Endothelial cell of umbilical vein (primary cell): ENCODE results near the gene RPL38. TPM values are rescaled to one million over a fixed set of nuclear protein-coding genes. Genes with fewer than 3 reads are reported as not detected.

Experiments used
- BruUV-seq: library from RNA; stranded (reverse); fragments of 400-500 nt; replicated peaks from 2 replicates; lab custom pipeline; 2021; lab: Mats Ljungman, UMichigan
- CTCF ChIA-PET: fragments of 300-600, 350-600 bp; sonication (Branson Sonifier 250); formaldehyde crosslinking; loops from one replicate; lab custom pipeline; 2021; ENCODE audit warnings: antibody characterized with exemption, inconsistent platforms; lab: Charles Lee
- POLR2A ChIA-PET: fragments of 300-600, 350-600 bp; sonication (Branson Sonifier 250); formaldehyde crosslinking; loops from one replicate; lab custom pipeline; 2021; ENCODE audit warnings: antibody characterized with exemption, inconsistent platforms; lab: Charles Lee
- DNase-seq: peaks from one replicate; pipeline ENCODE4 v3.0.0-alpha.2; 2011; ENCODE audit warnings: low read depth, low spot score
- FAIRE-seq: peaks from 2 replicates; lab custom pipeline; 2011; peaks lifted over from hg19 to GRCh38; lab: Jason Lieb, UNC
- H2AFZ ChIP-seq: 2 replicates; pipeline ENCODE4 v1.6.0; 2012; ENCODE audit warnings: low read depth, low read length, control low read depth, inconsistent platforms
- H3K27ac ChIP-seq: 2 replicates; pipeline ENCODE4 v1.5.1; 2011; ENCODE audit warnings: low read depth, mild to moderate bottlenecking, control low read depth, low read length, moderate library complexity; ENCODE audit not compliant: insufficient read depth
- H3K27me3 ChIP-seq, 2 experiments: 2 replicates each; pipeline versions ENCODE4 v1.6.0 to v1.6.1; 2011; ENCODE audit warnings: low read length in 2 of 2, mixed read lengths in 1 of 2; ENCODE audit not compliant: control insufficient read depth in 2 of 2, insufficient read depth in 2 of 2
- H3K36me3 ChIP-seq, 2 experiments: 2 replicates in 1 of 2; 3 replicates in 1 of 2; pipeline ENCODE4 v1.5.1; 2011; ENCODE audit warnings: low read length in 2 of 2, mild to moderate bottlenecking in 1 of 2, moderate library complexity in 1 of 2; ENCODE audit not compliant: control insufficient read depth in 2 of 2, insufficient read depth in 2 of 2; ENCODE audit errors: extremely low read depth in 1 of 2
- H3K4me1 ChIP-seq: 3 replicates; pipeline ENCODE4 v1.5.1; 2011; ENCODE audit warnings: mild to moderate bottlenecking, low read length; ENCODE audit not compliant: control insufficient read depth, insufficient read depth; ENCODE audit errors: extremely low read depth
- H3K4me2 ChIP-seq: 2 replicates; pipeline ENCODE4 v1.6.1; 2011; ENCODE audit warnings: low read length, control low read depth, mixed read lengths; ENCODE audit not compliant: insufficient read depth
- H3K4me3 ChIP-seq, 3 experiments: fragments of 200-600 bp in 1 of 3; sonication (generic), shearing (Covaris generic) in 1 of 3; replicated peaks in 1 of 3; 2 replicates each; pipeline ENCODE4 v1.5.1; 2011 to 2016; ENCODE audit warnings: control low read depth in 3 of 3, low read length in 3 of 3, mild to moderate bottlenecking in 2 of 3, inconsistent platforms in 1 of 3, low read depth in 1 of 3, moderate library complexity in 1 of 3; ENCODE audit not compliant: insufficient read depth in 1 of 3
- H3K79me2 ChIP-seq: 2 replicates; pipeline ENCODE4 v1.6.0; 2012; ENCODE audit warnings: low read length, inconsistent platforms; ENCODE audit not compliant: control insufficient read depth, insufficient read depth
- H3K9ac ChIP-seq: replicated peaks from 2 replicates; pipeline ENCODE3; 2011; ENCODE audit warnings: low read length, control low read depth; ENCODE audit not compliant: insufficient read depth; ENCODE audit errors: extremely low read depth
- H3K9me1 ChIP-seq: replicated peaks from 3 replicates; pipeline ENCODE4 v1.6.0; 2011; ENCODE audit warnings: mild to moderate bottlenecking, low read length; ENCODE audit not compliant: control insufficient read depth, insufficient read depth; ENCODE audit errors: extremely low read depth
- H3K9me3 ChIP-seq: replicated peaks from 2 replicates; pipeline ENCODE4 v1.5.1; 2012; ENCODE audit warnings: low read length, inconsistent platforms; ENCODE audit not compliant: control insufficient read depth, insufficient read depth
- H4K20me1 ChIP-seq: replicated peaks from 2 replicates; pipeline ENCODE3; 2011; ENCODE audit warnings: mild to moderate bottlenecking, low read length; ENCODE audit not compliant: control insufficient read depth, insufficient read depth; ENCODE audit errors: extremely low read depth
- CTCF ChIP-seq, 2 donors: IDR thresholded peaks; 1 replicate in 1 of 2; 2 replicates in 1 of 2; pipeline ENCODE4 v1.5.1; 2011; ENCODE audit warnings: low read length in 2 of 2, mild to moderate bottlenecking in 2 of 2, moderate library complexity in 2 of 2, control low read depth in 1 of 2, inconsistent platforms in 1 of 2, low read depth in 1 of 2; ENCODE audit not compliant: insufficient read depth in 1 of 2; ENCODE audit errors: extremely low read depth in 1 of 2
- EZH2 ChIP-seq: IDR thresholded peaks from 2 replicates; pipeline ENCODE4 v1.6.1; 2012; ENCODE audit warnings: borderline replicate concordance, low read depth, mild to moderate bottlenecking, moderate library complexity, low read length, inconsistent platforms; ENCODE audit not compliant: severe bottlenecking
- FOS ChIP-seq: IDR thresholded peaks from 2 replicates; pipeline ENCODE4 v1.6.1; 2011; ENCODE audit warnings: mild to moderate bottlenecking, low read length, moderate library complexity, borderline replicate concordance; ENCODE audit not compliant: insufficient read depth
- GATA2 ChIP-seq: IDR thresholded peaks from 2 replicates; pipeline ENCODE4 v1.7.0; 2011; ENCODE audit warnings: low read depth, mild to moderate bottlenecking, moderate library complexity, mixed read lengths, low read length; ENCODE audit not compliant: insufficient read length, insufficient read depth
- JUN ChIP-seq: IDR thresholded peaks from 2 replicates; pipeline ENCODE4 v1.6.1; 2011; ENCODE audit warnings: borderline replicate concordance, low read depth; ENCODE audit not compliant: insufficient read length, insufficient read depth
- MAX ChIP-seq: IDR thresholded peaks from 2 replicates; pipeline ENCODE4 v1.6.1; 2011; ENCODE audit not compliant: insufficient read depth, insufficient read length
- MYC ChIP-seq: IDR thresholded peaks from one replicate; pipeline ENCODE4 v1.6.1; 2011; ENCODE audit warnings: mild to moderate bottlenecking, low read depth, low read length
- POLR2A ChIP-seq: IDR thresholded peaks from 2 replicates; pipeline ENCODE4 v1.6.1; 2012; ENCODE audit warnings: low read depth, mild to moderate bottlenecking, control low read depth, low read length
- POLR2AphosphoS5 ChIP-seq: IDR thresholded peaks from 2 replicates; pipeline ENCODE4 v1.6.1; 2012; ENCODE audit warnings: low read depth, mild to moderate bottlenecking, control low read depth, low read length, moderate library complexity; ENCODE audit not compliant: insufficient read depth
- dilution Hi-C: fragments of 300-500 bp; cut with MboI; formaldehyde crosslinking; loops from one replicate; pipeline ENCODE4 v1.15.0; 2019; ENCODE audit warnings: low sequenced_read_pairs; ENCODE audit not compliant: extremely low pct_ligation_motif_present
- intact Hi-C: fragments of 100-400 bp; cut with micrococcal nuclease; formaldehyde crosslinking; loops from one replicate; pipeline ENCODE4 v1.10.0; 2022
- polyA plus RNA-seq, 4 experiments: library from polyadenylated mRNA; depleted of rRNA in 3 of 4; stranded (reverse) in 3 of 4; unstranded in 1 of 4; fragments of >200 nt; gene quantifications; 2 replicates each; pipeline versions ENCODE4 v1.2.1 to v1.2.3, GENCODE V29; 2011 to 2012; ENCODE audit warnings: missing spikeins in 1 of 4
- total RNA-seq: library from RNA; stranded (reverse); gene quantifications from 2 replicates; pipeline ENCODE4 v1.2.3, GENCODE V29; 2021

Gene RPL38
- total and polyA plus RNA-seq, 2 donors (not counting 3 experiments of a cell fraction or from before 2014, with no cell fraction given), result 256 to 1,006 TPM

- H4K20me1 ChIP-seq, result no peaks in the 10 kb centered on the region
- H3K4me2 ChIP-seq, result no peak overlapping the region
- no peak for TF ChIP-seq MAX
- no peak for TF ChIP-seq EZH2
- TF ChIP-seq FOS, result no peak
- TF ChIP-seq GATA2, result no peak
- TF ChIP-seq JUN, result no peak
- no peak for TF ChIP-seq CTCF (IDR thresholded peaks at IDR 0.05; ENCODE audit: extremely low read depth in 1 of 2, insufficient read depth in 1 of 2, low read depth in 1 of 2, low read length in 2 of 2)
- TF ChIP-seq POLR2A, result no peak
- TF ChIP-seq POLR2AphosphoS5, result no peak
- no peak for TF ChIP-seq MYC
- no peaks in the 10 kb centered on the region for H3K36me3 ChIP-seq
- POLR2A ChIA-PET, result interaction anchor here (0.7 kb wide), 1 partner anchor 9 kb away, joined by 3 read pairs; no protein-coding TSS in a partner anchor
- DNase-seq (no peak), FAIRE-seq (no peak)
- H3K79me2 ChIP-seq, result no peaks in the 10 kb centered on the region
- H3K4me3 ChIP-seq, result no peak overlapping the region
- CTCF ChIA-PET, result interaction anchor here (0.7 to 2.5 kb wide), 3 partner anchors 8 to 1558 kb away, joined by 3 to 35 read pairs (median 4); no protein-coding TSS in a partner anchor
- H3K4me1 ChIP-seq, result no peaks in the 10 kb centered on the region
- H3K9me1 ChIP-seq, result no peaks in the 10 kb centered on the region
- no peak overlapping the region for H3K27ac ChIP-seq
- H3K9ac ChIP-seq, result no peak overlapping the region
- dilution Hi-C loops, result no loop called here
- BruUV-seq, result no TSS peak
- no peak overlapping the region for H2AFZ ChIP-seq
- H3K27me3 ChIP-seq, result no peaks in the 10 kb centered on the region
- intact Hi-C loops, result no loop called here
- no peaks in the 10 kb centered on the region for H3K9me3 ChIP-seq
These were observed 12.6 kb upstream of the RPL38 start for GRCh38 chr17:74190807-74191406.
